ENCODE results near the gene RMI1.

DNA sequence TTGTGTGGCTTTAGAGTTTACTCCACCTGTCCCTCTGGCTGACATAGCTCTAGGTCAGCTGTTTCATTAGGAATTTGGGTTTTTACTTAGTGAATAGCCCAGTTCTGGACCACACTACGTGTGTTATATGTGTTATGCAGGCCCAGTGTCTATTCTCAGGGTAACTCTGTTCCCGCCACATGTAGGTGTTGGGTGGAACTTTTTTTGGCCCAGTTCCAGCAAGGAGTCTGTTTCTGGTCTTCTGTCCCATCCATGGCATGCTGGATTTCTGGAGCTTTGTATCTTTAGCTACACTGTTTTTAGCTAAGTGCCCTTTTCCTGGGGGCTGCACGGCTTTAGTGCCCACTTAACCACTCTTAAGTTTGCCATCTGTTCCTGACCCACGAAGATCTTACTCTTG is 15.5 kb downstream of the RMI1 start:
- TF ChIP-seq SP7 (tag by site-specific recombination; IDR thresholded peaks at IDR 0.05) = no peak
- no peak for TF ChIP-seq ZNF692 (tag by site-specific recombination; IDR thresholded peaks at IDR 0.05)
- no peak for TF ChIP-seq REST (tag by site-specific recombination; IDR thresholded peaks at IDR 0.05)
- TF ChIP-seq CTCF (tag by site-specific recombination; IDR thresholded peaks at IDR 0.05) = no peak
- TF ChIP-seq, protein P1, sequence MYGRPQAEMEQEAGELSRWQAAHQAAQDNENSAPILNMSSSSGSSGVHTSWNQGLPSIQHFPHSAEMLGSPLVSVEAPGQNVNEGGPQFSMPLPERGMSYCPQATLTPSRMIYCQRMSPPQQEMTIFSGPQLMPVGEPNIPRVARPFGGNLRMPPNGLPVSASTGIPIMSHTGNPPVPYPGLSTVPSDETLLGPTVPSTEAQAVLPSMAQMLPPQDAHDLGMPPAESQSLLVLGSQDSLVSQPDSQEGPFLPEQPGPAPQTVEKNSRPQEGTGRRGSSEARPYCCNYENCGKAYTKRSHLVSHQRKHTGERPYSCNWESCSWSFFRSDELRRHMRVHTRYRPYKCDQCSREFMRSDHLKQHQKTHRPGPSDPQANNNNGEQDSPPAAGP (tag by site-specific recombination; IDR thresholded peaks at IDR 0.05) = no peak
- TF ChIP-seq HOXA7 (CRISPR knock-in tag; IDR thresholded peaks at IDR 0.05; ENCODE audit: borderline replicate concordance) = no peak
- TF ChIP-seq ZEB2 (tag by site-specific recombination; IDR thresholded peaks at IDR 0.05) = no peak
- TF ChIP-seq ZBTB49 (tag by site-specific recombination; IDR thresholded peaks at IDR 0.05; ENCODE audit: low read depth) = no peak
- TF ChIP-seq EGR2 (tag by site-specific recombination; IDR thresholded peaks at IDR 0.05; ENCODE audit: low read depth) = no peak
- no peak for TF ChIP-seq ZNF274 (IDR thresholded peaks at IDR 0.05; ENCODE audit: low read length)
- no peak for TF ChIP-seq ZNF274 (tag by site-specific recombination; IDR thresholded peaks at IDR 0.05; ENCODE audit: borderline replicate concordance)

Data from HEK293 (cell line).